Fibroblast of skin of right quadriceps (primary cell): ENCODE measurements around the gene SYNE3.

Experiments used
- DNase-seq: peaks from one replicate; pipeline ENCODE4 v3.0.0-alpha.2; 2013

Gene SYNE3

DNA sequence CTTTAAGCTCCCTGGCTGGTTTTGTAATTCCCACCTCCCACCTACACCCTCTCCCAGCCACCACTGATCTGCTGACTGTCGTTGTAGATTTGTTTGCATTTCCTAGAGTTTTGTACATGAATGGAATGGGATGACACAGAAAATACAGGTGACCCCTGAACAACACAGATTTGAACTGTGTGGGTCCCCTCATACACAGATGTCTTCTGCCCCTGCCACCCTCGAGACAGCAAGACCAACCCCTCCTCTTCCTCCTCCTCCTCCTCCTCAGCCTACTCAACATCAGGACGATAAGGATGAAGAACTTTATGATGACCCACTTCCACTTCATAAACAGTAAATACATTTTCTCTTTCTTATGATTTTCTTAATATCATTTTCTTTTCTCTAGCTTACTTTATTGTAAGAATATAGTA lies 28.8 kb downstream of the SYNE3 start:
- DNase-seq = no peak

DNA sequence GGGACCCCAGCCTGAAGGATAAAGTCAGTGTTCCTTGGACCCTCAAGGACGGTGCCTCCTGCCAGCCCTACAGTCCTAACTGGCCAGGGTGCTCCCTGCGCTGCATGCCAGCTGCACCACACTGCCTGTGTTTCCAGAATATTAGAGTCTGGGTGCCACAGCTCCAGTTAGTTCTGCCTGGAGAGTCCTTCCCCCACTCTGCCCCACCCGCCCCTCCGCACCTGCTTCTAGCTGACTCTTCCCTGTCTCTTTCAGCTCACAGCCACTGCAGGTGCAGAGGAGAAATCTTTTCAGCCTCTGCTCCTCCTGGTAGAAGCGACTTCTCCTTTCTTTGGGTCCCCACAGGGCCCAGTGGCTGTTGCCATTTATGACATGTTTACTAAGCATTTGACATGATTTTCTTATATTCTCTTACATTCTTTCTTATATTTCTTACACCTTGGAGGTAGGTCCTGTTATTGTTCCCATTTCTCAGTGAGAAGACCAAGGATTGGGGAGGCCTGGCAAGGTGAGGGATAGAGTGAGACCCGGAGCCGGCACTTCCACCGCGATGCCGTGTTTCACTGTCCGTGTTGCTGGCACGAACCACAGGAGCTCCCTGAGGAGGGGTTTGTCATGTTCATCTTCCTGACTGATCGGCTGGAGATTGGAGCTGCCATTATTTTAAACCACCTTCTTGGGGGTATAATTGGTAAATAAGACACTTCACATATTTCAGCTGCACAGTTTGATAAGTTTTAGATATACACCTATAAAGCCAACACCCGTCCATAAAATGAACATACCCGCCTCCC lies 29.4 kb downstream of the SYNE3 start:
- DNase-seq = no peak

DNA sequence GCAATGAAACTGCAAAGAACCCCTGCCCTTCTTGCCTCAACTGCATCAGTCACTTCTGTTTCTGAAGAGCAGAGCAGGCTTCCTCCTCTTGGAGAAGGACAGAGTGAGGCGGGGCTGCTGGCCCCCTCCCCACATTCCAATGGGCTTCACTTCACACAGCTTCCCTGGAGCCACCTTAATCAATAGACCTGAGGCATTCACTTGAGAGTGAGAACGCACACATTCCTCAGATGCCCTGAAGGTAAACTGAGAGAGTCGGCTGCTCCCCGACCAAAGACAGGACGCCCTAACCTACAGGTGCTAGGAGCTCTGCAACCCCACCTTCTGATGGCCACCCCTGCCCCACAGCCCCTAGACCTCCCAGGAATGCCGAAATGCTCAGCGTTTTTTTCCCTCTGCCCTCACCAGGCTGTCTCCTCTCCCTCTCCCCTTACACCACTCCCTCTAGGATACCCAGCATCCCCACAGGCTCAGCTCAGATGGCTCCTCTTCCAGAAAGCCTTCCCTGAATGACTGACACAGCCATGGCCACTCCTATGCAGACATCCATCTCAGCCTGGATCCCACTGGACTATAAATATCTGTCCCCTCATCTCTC lies 31.1 kb downstream of the SYNE3 start:
- DNase-seq = no peak

DNA sequence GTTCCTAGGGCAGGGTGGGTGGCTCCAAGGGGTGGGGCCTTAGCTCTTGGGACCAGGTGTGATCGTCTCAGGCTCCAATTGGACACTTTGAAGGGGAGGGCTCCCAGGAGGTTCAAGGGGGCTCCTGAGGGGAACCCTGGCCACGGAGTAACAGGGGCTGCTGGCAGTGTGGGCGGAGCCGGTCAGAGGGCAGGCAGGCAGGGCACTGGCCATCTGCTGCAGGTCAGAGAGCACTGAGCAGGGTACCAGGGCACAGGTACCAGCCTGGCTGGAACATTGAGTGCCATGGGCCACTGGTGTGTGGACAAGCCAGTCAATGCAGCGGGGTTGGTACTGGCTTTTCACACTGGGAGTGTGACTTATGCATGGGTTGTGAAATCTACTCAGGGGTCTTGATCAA lies 32.2 kb downstream of the SYNE3 start:
- DNase-seq = no peak

DNA sequence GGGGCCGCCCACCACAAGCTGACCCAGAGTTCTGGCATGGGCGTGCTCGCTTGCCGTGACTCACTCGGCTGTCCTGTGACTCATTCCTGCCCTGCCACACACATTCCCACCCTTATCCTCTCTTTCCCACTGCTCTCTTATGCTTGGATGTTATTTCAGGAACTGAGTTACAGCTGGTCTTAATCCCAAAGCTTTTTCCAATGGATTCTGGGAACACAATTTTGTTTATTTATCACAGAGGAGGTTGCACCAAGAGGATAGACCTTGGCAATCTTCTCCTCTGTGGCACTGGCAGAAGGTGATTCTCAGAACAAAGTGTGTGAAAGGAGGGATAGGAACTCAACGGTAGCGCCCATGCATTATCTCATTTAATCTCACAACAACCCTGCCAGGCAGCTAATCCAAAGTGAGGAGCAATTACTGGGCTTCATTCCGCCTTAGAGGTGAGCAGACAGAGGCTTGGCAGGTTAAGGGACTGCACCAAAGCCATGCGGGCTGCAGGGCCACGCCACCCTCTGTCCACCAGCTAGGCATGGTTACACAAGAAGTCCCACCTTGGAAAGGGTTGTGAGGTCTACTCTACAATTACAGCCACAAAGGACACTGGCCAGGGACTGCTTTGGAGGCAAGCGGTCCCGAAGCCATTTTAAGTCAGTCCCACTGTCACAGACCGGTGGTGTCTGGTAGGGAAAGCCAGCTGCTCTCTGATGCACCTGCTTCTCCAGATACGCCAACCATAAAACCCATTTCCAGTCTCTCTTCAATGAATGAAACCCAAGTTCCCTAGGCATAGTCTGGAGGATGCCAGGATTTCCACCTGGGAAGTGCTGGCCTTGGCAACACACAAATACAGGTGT lies 32.9 kb downstream of the SYNE3 start:
- peak; percentile 94 for DNase-seq

DNA sequence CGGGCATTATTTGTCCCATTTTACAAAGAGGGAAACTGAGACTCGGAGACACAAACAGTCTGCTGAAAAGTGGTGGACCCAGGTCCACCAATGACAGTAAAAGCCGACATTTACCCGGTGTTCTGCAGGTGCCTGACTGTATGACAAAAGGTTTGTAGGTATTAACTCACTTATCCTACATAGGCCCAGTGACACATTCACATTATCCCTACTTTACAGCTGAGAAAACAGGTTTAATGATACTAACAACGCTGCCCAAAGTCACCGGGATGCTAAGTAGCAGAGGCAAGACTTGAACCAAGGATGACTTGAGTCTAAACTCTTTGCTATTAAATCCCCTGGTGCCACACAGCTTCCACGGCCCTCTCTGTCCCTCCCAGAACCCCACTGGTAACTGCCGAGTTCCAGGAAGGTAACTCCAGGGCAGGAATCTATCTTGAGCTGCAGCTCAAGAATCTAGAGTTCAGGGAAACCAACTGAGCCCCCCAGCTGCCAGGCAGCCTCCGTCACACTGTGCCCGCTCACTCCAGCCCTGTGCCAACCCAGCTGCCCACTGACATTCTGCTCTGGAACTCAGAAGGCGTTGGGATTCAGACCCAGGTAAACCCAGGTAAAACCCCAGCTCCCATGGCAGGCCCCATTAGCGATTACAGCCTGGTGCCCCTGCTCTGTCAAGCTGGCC lies 33.7 kb downstream of the SYNE3 start:
- no peak for DNase-seq

DNA sequence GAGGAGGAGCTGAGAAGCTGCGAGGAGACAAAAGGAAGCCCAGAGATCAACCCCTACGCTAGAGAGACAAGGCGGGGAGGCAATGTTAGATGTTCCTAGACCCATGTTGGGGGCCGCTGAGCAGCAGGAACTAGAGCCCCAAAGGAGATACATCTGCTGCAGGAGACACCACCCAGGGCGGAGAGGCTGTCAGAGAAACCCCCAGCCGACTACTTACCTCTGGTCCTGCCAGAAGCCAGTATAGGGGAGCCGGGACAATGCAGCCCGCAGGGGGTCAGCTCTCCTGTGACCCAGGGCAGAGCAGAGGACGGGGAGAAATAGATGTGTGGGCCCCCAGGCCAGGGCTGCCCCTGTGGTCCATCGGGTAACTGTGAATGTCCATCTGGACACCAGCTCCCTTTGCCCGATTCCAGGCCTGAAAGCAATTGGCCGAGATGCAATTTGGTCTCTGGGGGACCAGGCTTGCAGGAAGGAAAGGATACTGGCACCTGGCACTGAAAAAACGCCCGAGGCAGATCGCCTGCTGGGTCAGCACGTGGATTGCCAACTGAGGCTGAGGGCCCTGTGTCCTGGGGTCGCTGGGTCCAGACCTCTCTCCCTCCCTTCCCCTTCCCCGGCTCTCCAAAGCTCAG lies 34.9 kb downstream of the SYNE3 start:
- DNase-seq = no peak

DNA sequence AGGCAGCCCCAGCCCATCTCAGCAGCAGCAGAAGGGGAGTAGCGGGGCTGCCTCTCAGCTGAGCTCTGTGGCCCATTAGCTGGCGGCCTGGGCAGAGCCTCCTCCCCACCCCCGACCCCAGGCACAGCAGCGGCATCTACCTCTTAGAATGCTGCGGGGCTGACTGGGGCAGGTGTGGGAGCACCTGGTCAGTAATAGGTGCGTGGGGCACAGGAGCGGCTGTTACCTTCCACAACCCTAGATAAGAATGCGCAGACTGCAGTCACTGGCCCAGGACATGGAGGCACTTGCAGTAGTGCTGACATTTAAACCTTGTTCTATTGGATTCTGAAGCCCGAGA lies 35.6 kb downstream of the SYNE3 start:
- DNase-seq = no peak

DNA sequence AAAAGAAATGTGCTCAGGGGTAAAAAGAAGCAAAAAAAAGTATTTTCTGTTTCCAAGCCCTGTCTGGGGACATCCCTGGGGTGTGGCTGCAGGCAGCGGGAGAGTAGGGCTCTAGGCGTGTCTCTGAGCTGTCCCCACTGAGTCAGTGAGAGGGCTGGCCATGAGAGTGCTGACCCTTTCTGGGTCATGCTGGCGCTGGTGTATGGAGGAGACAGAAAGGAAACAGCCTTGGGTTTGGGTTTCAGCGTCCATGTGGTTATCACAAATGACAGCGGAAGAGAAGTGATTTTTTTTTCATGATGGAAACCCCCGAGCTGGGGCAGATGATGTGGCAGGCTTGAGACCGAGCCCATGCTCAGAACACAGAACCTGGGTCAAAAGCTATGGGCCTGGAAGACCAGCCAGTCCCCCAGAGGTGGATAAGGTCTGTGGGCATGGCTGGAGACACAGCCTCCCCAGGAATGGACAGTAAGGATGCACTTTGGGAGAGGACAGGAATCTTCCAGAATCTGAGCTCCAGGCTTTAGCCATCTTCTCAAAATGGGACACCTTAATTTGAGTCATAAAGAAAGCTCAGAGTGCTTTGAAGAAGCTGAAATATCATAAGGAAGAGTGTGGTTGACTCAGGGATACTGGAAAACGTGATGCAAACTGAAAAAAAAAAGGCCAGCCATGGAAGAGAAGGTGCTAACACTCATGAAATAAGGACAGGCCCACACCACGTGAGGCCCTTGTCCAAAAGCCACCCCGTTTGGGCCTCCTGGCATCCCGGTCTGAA lies 36.2 kb downstream of the SYNE3 start:
- DNase-seq = no peak

DNA sequence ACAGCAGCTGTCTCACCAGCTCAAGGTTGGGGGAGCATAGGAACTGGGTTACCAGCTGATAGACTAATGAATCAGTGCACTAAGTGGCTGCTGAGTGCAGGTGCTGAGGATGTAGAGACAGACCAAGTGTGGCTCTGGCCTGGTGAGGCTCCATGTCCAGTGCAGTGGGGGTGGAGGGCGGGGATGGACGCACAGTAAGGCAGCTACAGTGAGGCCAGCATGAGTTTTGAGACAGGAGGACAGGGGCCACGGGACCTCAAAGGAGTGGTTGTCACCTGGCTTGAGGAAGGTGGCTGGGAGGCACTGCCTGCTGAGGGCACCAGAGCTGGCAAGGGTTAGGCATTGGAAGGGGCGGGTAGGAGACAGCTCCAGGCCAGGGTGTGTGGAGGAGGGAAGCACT lies 37.0 kb downstream of the SYNE3 start:
- no peak for DNase-seq

DNA sequence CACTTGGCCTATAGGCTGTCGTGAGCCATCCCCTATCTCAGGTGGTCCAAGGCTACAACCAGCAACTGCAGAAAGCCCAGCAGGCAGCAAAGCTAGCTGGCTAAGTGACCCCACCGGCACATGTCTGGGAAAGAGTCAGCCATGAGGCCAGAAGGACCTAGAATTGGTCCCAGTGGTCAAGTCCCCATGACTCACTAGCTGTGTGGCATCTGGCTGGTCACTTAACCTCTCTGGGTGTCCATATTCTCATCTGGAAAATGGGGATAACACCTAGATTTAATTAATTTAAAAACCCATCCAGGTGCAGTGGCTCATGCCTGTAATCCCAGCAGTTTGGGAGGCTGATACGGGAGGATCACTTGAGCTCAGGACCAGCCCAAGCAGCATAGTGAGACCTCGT lies 37.6 kb downstream of the SYNE3 start:
- DNase-seq = no peak

DNA sequence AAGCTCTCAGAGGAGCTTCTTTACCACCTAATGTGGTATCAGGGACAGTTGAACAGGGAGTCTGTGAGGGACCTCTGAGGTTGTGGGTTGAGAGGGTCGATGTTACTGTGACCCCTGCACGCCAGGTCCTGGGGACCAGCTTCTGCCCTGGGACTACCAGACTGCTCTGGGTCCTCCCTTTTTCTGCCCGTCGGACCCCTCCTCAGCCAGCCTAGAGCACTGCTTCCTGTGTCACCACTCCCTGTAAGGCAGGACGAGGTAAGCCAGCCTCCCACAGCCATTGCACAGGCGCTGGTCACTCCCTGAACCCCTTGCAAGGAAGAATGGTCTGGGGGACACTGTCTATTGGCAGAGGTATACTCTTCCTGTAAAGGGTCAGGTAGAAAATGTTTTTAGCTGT lies 38.1 kb downstream of the SYNE3 start:
- DNase-seq = no peak

DNA sequence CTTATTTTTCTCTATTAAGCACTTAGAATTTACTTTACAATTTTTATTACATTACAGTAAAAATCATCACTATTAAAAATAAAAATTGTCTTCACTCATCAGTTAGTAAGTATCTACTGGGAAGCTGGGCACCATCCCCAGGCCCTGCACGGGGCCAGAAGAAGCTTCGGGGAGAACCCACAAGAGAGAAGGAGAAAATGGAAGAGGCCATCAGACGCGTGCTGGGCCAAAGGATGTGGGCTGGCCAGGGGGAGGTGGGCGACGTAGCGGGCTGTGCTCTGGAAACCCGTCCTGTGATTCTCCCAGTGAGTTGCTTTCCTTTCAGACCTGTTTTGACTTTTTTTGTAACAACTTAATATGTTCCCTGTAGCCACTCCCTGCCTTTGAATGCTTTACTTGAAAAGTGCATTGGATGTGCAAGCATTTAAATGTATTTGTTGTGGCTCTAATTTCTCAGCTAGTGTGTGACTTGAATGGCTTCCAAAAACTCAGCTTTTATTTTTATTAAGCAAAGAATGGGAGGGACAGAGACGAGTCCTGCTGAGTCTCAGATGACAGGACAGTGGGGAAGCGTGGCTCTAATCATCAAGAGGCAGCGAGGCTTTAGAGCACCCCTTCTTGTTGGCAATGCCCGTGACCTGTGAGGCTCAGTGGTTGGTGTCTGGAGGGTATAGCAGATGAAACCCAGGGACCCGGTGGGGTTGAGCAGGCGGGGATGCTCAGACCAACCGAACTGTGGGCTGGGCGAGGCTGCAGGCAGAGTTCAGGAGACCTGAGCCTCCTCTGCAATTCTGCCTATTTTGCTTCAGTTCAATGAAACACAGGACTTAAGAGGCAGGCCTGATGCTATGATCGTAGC lies 38.8 kb downstream of the SYNE3 start:
- DNase-seq = no peak

DNA sequence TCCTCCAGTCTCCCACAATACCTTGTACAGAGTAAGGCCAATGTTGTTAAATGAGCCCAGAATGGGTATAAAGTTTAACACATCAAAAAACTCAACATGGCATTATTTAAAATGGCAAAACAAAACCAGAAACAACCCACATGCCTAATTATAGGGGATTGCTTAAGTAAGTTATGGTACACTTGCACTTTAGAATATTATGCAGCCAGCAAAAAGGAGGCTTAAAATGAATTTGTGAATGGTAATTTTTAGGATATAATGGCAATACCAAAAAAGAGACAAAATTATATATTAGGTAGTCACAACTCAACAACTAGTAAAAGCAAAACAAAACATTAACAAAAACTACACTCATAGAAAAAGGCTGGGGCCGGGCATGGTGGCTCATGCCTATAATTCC lies 39.7 kb downstream of the SYNE3 start:
- no peak for DNase-seq

DNA sequence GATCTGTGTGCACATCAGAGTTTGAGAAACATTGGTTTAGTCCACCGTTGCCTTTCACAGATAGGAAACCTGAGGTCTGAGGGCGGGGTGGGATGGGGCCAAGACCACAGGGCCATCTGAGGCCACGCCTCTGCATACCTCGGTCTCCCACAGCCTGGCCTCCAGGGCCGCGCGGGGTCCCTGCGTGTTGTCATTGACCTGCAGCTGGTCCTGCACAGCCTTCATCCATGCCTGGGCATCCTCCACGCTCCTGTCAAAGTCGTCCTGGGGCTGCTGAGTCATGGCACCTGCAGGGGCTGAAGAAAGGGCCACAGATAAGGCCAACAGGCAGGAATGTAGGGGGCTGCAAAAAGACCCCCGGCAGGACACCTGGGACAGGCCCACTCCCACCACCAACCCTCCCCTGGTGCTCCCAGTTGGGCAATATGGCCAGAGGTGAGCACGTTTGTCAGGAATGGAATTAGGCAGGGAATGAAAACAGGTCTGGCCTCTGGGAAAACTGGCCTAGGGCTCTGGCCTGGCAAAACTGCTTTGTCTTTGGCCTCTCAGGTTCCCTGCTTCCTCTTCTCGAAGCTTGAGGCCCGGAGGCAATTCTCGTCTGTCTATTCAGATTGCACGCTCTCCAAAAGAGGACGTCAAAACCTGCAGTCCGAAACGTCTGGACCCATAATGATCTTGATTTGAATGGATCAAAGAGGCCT lies 40.8 kb downstream of the SYNE3 start:
- no peak for DNase-seq

DNA sequence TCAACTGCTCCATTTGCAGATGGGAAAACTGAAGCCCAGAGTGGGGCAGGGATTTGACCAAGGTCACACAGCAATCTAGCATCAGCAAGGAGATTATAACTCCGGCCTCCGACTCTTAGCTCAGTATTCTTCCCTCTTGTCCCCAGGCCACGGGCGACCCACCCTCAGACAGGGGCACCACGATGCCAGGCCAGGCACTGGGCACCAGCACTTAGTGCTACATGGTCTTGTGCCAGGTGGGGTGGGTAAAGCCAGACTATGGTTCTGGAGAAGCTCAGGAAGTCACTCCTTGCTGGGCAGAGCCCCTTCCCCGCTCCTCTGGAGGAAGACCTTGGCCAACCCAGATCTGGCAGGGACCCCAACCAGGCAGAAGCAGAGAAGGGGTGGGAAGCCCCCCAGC lies 41.5 kb downstream of the SYNE3 start:
- DNase-seq = no peak

DNA sequence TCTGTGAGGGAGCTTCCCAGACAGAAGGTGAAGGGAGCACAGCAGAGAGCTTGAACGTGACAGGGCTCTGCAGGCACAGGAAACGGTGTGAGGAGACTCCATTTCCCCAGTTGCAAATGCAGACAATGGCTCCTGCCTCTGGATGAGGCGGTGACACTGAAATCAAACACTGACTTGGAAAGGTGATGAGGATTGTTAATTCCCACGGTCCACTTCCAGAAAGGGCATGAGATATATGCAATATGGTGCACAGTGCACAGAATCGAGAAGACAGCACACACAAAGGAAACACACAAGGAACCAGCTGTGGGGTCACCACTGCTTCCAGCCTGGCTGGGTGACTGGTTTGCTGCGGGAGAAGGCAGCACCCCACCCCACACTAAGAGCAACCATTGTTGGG lies 42.0 kb downstream of the SYNE3 start:
- no peak for DNase-seq

DNA sequence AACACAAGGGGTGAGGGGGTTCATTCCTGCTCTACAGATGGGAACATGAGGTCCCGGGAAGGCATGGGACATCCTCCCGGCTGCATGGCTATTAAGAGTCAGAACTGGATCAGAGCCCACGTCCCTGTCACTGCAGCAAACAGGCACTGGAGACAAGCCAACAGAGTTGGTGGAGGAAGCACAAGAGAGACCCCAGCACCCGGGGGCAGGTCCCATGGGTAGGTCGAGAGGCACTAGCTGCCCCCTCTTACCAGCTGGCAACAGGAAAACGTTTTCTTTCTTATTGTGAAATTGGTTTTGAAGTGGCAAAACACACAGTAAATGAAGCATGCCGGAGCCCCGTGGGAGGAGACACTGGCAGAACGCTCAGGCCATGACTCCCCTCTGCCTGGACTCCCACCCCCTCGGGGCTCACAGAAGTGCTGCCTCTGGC lies 43.6 kb downstream of the SYNE3 start:
- DNase-seq = no peak

DNA sequence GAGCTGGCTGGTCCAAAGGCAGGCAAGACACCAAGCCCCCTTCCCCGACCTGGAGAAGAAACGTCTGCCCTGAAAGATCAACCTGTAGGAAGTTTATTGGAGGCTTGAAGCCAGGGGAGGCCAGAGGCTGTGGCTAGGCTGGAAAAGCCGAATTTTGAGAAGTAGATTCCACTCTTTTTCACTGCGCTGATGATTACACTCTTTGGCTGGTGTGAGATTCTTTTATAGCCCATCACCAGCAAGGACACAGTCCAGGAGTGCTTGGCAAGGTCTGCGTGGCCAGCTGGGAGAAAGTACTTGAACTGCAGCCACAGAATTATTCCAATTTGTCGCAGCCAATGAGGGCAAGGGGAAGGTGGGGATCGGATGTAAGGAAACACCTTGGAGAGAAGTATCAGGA lies 45.0 kb downstream of the SYNE3 start:
- no peak for DNase-seq

DNA sequence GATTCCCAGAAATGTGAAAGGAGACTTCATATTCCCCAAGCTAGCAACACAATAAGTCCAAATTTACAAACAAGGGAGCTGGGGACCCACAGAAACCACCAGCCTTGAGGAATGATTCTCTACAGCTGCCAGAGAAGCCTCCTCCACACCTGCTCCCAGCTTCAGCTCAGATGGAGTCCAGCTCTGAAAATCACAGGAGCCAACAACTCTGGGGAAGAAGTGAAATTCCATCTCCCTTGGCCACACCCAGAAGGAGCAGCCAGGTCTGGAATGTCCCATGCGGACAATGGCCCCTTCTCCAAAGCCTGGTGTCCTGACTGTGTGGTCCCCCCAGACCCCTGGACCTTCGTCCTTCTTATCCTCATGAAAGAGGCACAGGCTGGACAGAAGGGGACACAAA lies 45.4 kb downstream of the SYNE3 start:
- no peak for DNase-seq

DNA sequence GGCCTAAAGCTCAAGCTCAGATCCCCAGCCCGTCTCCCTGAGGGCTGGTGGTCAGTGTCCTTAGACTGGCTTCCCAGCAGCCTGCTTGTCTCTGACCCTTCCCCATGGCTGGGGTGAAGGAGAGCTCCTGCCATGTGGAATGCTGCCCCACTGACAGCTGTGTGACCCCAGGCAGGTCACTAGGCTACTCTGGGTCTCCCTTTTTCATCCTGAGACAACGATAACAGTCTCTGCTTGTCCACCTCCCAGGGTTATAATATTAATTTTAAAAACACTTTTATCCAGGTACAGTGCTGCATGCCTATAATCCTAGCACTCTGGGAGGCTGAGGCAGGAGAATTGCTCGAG lies 47.3 kb downstream of the SYNE3 start:
- no peak for DNase-seq
